GM12875 (cell line): ENCODE data around the gene VIPR2.

Experiments used
- H3K4me3 ChIP-seq: one replicate; pipeline ENCODE4 v1.5.1; 2011; ENCODE audit warnings: low read depth, low read length, control low read depth
- CTCF ChIP-seq: IDR thresholded peaks from 2 replicates; pipeline ENCODE4 v1.5.1; 2011; ENCODE audit warnings: low read depth, mild to moderate bottlenecking, control low read depth, inconsistent platforms, low read length, moderate library complexity, borderline replicate concordance; ENCODE audit not compliant: insufficient read depth

The VIPR2 gene

DNA sequence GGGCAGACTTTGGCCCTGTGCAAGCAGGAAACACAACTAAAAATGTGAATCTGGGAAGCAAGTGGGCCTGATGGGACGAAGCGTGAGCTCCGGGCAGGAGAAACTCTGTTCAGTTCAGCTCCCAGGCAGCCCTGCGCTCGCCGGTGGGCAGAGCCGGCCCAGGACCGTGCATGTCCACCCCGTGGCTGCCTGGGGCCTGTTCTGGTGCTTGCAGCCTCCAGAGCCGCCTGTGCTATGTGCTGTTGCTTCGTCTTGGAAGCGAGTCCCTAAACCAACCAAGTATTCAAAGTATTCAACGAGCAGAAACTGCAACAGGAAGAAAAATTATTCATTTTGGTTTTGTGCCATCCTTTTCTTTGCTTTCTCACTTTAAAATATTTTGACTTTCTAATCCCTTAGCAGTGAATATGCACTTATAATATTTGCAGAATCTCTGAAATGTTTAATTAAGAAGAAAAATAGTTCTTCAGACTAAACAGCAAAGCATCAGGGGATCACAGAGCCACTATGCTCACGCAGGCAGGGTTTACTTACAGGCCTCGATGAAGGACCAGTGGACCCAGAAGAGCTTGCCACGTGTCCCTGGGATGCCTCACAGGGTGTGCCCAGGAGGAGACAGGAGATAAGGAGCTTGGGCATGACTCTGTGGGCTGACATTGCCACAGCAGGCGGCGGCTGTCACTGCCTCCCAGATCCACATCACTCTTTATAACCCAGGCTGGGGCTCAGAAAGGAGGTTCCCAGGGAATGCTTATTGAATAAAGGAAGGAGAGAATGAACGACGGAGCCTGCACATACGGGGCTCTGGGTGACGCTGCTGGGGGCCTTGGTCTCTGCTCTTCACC, 45.6 kb downstream of the VIPR2 start:
- H3K4me3 ChIP-seq: no peak overlapping the region

GRCh38 chr7:159098424-159098786, 46.3 kb downstream of the VIPR2 start:
- no peak overlapping the region for H3K4me3 ChIP-seq
- TF ChIP-seq CTCF: no peak

More for the DNA sequence above, 45.6 kb downstream of the VIPR2 start:
- TF ChIP-seq CTCF: no peak

DNA sequence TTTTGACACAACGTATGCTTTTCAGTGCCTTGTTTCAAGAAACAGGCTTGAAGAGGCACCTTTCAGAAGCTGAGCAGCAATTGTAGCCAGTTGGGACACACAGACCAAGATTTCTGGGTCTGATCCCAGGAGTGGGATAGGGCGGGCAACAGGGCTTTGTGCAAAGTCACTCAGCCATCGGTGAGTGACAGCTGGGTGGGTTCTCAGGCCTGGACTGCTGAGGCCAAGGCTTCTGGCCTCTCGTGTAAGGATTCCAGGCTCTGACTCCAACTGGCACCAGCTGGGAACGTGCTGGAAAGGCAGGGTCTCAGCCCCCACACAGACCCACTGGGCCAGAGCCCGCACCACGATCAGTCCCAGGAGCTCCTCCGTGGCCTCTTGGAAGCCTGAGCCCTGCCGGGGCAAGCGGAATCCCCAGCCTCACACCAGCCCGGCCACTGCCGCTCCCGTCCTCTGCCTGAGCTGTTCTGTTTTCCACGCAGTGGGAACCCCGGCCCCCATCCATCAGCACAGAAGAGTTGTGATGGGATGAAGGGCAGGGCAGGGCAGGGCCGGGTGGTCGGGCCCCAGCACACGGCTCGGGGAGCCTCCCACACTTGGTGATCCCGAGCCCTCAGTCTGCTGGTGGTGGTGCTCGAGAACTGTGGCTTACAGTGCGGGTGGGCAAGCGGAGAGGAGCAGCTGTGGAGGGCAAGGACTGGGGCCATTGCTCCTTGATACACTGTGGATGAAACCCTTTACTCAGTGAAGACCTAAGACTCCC, 46.8 kb downstream of the VIPR2 start:
- no peak overlapping the region for H3K4me3 ChIP-seq
- TF ChIP-seq CTCF: no peak

DNA sequence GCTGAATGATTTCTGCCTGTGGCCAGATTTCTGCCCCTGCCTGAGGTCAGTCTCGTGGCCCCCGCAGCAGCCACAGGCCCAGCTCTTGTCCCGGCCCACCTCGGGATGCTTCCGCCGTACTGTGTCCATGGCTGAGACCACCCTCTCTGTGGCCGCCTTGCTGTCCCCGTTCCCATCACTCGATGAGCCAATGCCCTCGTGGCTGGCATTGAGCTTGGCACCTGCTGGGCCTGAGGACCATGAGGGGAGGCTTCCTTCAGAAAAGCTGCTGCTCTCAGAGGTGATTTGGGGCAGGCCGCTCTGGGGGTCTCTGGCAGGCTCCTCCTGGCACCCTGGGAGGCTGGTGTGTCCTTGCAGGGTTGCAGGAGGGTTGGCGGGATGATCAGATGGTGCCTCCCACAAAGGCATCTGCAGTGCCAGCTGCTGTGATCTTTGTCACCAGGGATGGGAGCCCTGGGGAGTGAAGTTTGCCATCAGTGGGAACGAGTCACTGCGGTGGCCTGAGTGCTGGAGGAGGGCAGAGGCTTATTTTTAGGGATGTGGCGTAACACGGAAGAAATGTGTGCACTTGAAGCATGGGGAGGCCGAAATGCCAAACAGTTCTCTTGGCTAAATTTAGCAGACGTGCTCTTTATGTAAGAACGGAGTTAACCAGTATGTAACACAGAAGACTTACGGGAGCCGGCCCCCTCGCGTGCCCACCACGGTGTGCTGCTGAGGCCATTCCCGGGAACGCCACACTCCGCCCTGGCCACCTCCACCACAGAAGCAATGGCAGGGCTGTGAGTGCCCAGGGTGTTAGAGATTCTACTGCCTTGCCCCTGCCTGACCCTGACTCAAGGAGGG, 47.7 kb downstream of the VIPR2 start:
- TF ChIP-seq CTCF: no peak
- H3K4me3 ChIP-seq: no peak overlapping the region

GRCh38 chr7:159095979-159096411, 48.7 kb downstream of the VIPR2 start:
- no peak for TF ChIP-seq CTCF
- H3K4me3 ChIP-seq: no peak overlapping the region

DNA sequence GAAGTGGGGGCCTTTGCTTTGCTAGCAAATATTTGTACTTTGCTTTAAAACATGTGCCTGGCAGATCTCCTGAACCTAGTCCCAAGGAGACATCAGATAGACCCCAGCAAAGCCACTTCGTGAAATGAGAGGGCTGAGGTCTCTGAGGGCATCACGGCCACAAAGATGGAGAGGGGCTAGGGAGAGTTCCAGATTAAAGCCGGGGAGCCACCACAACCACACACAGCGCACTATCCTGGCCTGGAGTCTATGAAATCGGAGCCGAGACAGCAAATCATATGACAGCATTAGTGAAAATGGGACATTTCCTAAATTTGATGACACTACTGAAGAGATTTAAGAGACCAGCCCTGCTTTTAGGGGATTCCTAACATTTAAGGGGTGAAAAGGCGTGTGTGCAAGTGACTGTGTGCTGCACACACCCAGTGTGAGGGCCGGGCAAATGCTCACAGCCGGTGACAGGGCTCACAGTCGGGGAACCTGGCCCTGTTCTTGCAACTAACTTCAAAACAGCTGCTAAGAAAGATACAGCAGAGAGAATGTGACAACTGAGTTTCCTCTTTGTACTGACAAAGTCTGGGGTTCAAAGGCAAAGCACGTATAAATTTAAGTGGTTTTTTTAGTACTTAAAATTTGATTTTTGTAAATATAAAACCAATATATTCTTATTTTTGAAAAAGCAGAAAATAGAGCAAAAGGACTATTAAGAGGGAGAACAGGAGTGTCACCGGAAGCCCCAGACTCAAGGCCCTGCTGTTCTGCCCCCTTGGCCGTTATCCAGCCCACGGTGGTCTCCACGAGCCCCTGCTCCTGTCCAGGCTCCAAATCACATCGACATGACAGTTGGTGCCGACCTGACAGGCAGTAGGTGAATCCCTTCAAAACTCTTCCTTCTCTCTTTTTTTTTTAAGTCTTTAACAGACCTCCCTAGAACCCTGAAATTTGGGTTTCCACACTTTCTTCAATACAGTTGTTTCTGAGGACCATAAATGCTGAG, 49.5 kb downstream of the VIPR2 start:
- no peak overlapping the region for H3K4me3 ChIP-seq
- TF ChIP-seq CTCF: no peak
